Embryonic facial prominence (tissue), 1 donor: ENCODE measurements around the gene EML6.
"Not testable (repeated sequence)": the region's sequence is repeated elsewhere in the genome, so short reads cannot be mapped to it uniquely, and the experiment has no call there.

ENCODE experiments used
- DNase-seq: peaks from one replicate; pipeline ENCODE4 v3.0.0-alpha.2; 2016; ENCODE audit errors: extremely low spot score

Gene EML6

GRCh38 chr2:54723131-54723995 lies at the start of gene EML6:
Gene EML6, plus strand, starts transcription at chr2:54723662. Its CDS starts 1,400 bp downstream, at chr2:54725062.
- DNase-seq = peak; percentile 94

GRCh38 chr2:54675281-54675680 lies 48.2 kb upstream of the EML6 start:
- DNase-seq = no peak

GRCh38 chr2:54675738-54676137 lies 47.7 kb upstream of the EML6 start:
- no peak for DNase-seq

GRCh38 chr2:54676656-54677055 lies 46.8 kb upstream of the EML6 start:
- DNase-seq = no peak

- DNase-seq = no peak
Measured at GRCh38 chr2:54677476-54678265, 45.8 kb upstream of the EML6 start.

GRCh38 chr2:54678719-54679118 lies 44.7 kb upstream of the EML6 start:
- DNase-seq = no peak

GRCh38 chr2:54680397-54681041 lies 42.9 kb upstream of the EML6 start:
- DNase-seq = no peak

GRCh38 chr2:54681416-54681815 lies 42.0 kb upstream of the EML6 start:
- DNase-seq = no peak

- no peak for DNase-seq
Measured at GRCh38 chr2:54683596-54683995, 39.9 kb upstream of the EML6 start.

- no peak for DNase-seq
Measured at GRCh38 chr2:54685263-54685775, 38.1 kb upstream of the EML6 start.

GRCh38 chr2:54687595-54688152 lies 35.8 kb upstream of the EML6 start:
- DNase-seq = no peak

GRCh38 chr2:54691445-54692135 lies 31.9 kb upstream of the EML6 start:
- no peak for DNase-seq

- no peak for DNase-seq
Measured at GRCh38 chr2:54692556-54692955, 30.9 kb upstream of the EML6 start.

GRCh38 chr2:54695378-54695777 lies 28.1 kb upstream of the EML6 start:
- no peak for DNase-seq

- DNase-seq = no peak
Measured at GRCh38 chr2:54697934-54698333, 25.5 kb upstream of the EML6 start.

GRCh38 chr2:54698926-54699325 lies 24.5 kb upstream of the EML6 start:
- DNase-seq = not testable (repeated sequence)

GRCh38 chr2:54699665-54700064 lies 23.8 kb upstream of the EML6 start:
- DNase-seq = no peak

- DNase-seq = no peak
Measured at GRCh38 chr2:54701029-54701428, 22.4 kb upstream of the EML6 start.

GRCh38 chr2:54704238-54704637 lies 19.2 kb upstream of the EML6 start:
- DNase-seq = no peak

GRCh38 chr2:54704688-54705605 lies 18.5 kb upstream of the EML6 start:
- DNase-seq = peak; percentile 58
